Stimulated activated CD4-positive, alpha-beta T cell treated with anti-CD3 and anti-CD28 coated beads, TNF-alpha, amount 100 ng/mL, for 1 hour (primary cell): Measurements from ENCODE around the gene PPAN.

ENCODE experiments used
- DNase-seq, 3 donors: peaks; one replicate each; pipeline ENCODE4 v3.0.0-alpha.2; 2020; ENCODE audit warnings: low read depth in 3 of 3, low spot score in 1 of 3

The PPAN gene

DNA sequence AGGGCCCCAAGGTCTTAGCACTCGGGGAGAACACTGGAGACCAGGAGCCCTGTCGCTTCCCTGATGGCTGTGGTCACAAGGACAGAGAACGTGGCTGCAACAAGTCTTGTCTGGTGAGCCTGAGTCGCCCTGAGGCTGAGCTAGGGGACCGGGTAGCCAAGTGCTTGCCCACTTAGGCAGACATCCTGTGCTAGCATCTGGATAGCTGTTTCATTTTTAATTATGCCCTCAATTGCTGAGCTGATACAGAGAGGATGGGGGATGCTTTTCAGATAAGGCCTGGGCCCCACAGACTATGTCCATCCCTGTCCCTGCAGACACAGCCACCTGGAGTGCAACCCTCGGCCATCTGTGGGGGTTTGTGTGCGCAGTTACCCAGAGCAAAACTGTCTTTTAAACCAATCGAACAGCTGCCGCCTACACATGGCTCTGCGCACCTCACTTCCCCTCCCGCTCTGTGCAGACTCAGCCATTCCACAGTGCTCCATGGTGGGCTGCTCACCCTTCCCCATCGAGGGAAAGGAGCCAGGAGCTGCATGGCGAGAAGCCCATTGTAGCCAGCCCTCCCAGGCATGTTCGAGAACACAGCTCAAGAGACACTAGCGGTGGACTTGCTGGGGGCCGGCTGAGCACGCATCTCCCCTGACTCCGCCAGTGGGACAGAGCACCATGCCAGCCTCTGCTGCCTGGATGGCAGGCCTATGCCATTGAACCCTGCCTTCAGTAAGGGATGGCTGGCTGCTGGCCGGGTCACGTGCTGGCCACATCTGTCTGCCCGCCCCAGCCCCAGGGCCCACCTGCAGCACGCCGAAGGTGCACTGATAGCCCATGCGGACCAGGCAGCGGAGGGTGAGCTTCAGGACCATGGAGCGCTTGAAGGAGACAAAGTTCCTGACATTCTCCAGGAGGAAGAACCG lies 33.0 kb downstream of the PPAN start:
- no peak for DNase-seq

DNA sequence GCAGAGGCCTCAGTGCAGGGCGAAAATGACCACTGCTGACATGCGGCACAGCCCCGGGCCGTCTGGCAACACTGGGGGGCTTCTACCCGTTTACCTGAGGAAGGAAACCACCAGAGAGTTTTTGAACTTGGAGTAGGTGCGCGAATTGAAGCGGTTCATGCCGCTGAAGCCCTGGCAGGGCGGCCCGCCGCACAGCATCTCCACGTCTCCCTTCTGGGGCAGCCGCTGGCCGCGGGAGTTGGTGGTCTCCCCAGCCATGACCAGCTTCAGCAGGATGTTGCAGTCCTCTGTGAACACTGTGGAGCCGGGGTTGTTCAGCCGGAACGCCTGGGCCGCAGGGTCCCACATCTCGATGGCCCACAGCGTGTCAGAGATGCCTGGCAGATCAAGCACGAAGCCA lies 33.8 kb downstream of the PPAN start:
- no peak for DNase-seq

GRCh38 chr19:10141479-10141878 lies 35.3 kb downstream of the PPAN start:
- DNase-seq = no peak

DNA sequence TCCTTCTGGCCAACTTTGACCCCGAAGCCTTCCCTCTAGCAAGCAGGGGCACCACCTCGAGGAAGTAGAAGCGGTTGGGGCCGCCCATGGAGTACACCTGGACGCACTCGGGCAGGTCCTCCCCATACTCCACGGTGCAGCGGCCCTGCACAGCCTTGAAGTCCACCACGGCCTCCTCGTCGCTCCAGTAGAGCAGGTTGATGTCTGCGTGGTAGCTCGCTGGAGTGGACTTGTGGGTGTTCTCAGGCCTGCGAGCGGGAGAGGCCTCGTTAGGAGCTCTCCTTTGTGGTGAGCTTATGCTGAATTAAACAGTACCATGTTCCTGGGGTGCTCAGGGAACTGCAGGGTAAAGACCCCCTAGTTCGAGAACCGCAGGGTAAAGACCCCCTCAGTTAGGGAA lies 35.8 kb downstream of the PPAN start:
- DNase-seq = no peak

- peak in 1 of 3 donors; percentile 8 for DNase-seq
These were observed 36.7 kb downstream of the PPAN start for GRCh38 chr19:10142701-10143375.

GRCh38 chr19:10143681-10144080 lies 37.5 kb downstream of the PPAN start:
- no peak for DNase-seq

GRCh38 chr19:10144361-10144760 lies 38.2 kb downstream of the PPAN start:
- DNase-seq = no peak

DNA sequence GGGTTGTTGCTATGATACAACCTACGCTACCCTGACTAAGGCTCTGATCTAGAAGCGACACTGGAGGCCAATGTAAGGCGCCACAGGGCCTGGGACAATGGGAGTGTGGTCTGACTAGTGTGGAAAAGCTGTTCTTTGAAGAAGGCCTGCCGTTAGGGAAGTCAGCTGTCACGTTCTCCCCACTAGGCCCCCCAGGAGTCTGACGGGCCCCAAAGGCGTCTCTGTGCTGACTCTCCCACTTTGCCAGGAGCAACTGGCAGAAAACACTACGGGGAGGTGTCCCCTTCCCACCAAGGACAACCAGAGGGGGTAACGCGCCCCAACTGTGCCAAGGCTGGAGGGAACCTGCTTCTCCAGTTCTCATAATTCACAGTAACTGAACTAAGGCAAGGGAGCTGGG lies 38.9 kb downstream of the PPAN start:
- DNase-seq = no peak

DNA sequence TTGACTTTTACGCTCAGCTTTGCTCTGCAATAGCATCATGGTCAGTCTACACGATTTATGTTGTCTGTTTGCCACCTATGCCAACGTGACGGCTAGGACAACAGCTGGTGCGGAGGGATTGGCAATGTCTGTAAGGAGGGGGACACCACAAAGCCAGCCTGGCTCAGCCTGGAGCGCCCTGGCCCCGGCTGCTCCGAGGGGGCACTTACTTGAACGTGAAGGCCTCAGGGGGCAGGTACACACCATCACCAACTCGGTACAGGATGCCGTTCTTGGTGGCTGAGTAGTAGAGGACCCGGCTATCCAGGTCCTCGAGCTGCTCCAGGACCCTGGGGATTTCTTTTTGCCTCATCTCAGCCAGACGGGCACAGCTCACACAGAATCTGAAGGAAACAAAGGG lies 40.0 kb downstream of the PPAN start:
- DNase-seq = no peak

GRCh38 chr19:10149427-10149826 lies 43.3 kb downstream of the PPAN start:
- no peak for DNase-seq

- DNase-seq = no peak
These were observed 45.4 kb downstream of the PPAN start for GRCh38 chr19:10151521-10151920.

GRCh38 chr19:10152100-10152499 lies 45.9 kb downstream of the PPAN start:
- no peak for DNase-seq

- no peak for DNase-seq
These were observed 49.7 kb downstream of the PPAN start for GRCh38 chr19:10155839-10156238.

DNA sequence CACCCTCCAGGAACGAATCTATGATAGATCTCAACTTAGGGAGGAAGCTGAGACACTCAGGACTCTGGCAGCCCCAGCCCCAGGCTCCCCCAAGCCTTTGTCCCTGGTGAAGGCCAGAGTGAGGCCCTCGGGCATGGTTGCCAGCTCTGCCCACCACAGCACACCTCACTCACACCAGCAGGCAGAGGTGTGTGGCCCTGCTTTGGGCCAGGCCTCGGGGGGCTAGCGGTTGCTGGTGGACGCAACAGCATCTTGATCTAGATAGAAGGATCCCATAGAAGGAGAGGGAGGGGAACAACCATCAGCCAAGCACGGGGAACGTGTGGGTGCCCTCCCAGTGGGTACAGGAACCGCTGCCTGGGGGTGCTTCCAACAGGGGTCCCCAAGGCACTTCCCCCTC lies 51.9 kb downstream of the PPAN start:
- no peak for DNase-seq

DNA sequence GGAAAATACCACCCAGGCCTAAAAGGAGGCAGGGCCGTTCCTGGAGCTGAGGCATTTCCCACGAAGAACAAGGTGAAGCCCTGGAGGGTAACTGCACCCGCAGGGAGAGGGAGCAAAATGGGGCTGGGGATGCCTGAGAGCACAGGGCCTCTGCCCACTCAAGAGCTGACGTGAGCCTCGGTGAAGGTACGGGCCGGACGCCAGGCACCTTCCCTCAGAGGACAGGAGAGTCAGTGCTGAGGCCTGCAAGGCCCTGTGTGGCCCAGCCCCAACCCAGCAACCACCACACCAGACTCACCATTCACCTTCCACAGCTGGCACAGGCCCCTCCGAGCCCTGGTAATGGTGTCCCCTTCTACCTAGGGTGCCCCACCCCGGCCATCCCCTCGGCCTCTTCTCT lies 52.3 kb downstream of the PPAN start:
- DNase-seq = no peak

DNA sequence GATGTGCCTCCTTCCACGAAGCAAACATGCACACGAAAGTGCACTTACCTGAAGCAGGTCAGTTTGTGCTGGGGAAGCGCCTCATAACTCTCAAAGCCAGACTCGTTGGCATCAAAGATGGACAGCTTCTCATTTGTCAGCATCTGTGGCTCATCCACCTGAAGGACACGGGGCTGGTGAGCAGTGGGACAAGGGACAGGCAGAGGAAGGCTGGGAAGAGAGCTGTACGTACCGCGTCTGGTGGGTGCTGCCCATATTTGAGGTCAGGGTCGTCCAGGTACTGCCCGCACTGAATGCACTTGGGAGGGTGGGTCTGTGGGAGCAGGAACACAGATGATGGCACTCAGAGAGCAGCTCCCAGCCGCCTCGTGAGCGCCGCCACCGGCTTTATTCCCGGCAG lies 53.4 kb downstream of the PPAN start:
- DNase-seq = no peak
